ENCODE data around the gene DIPK1B.

DIPK1B gene

GRCh38 chr9:136743639-136744211, 31.4 kb downstream of the DIPK1B start:
- H3K27ac ChIP-seq (ENCODE audit: low read depth, low read length) = no peak overlapping the region
- H2AK5ac ChIP-seq (ENCODE audit: low read length) = no peak overlapping the region
- H3K4me3 ChIP-seq (ENCODE audit: low read depth, low read length) = no peak overlapping the region
- no peak overlapping the region for H4K12ac ChIP-seq (ENCODE audit: low read depth, low read length)
- H3K79me1 ChIP-seq (ENCODE audit: low read length) = no peaks in the 10 kb centered on the region
- no peak overlapping the region for H3K23ac ChIP-seq (ENCODE audit: low read length)
- no peak overlapping the region for H3K4me2 ChIP-seq (ENCODE audit: low read length)
- no peak for DNase-seq
- H3K9me3 ChIP-seq (ENCODE audit: insufficient read depth, low read depth, low read length) = no peaks in the 10 kb centered on the region
- no peak overlapping the region for H3K9ac ChIP-seq (ENCODE audit: low read length)
- H3K79me2 ChIP-seq (ENCODE audit: control insufficient read depth, insufficient read depth, low read length, poor library complexity) = no peaks in the 10 kb centered on the region
- H3K14ac ChIP-seq (ENCODE audit: low read length) = no peak overlapping the region
- no peak overlapping the region for H2BK120ac ChIP-seq (ENCODE audit: insufficient read depth, low read length, poor library complexity)
- no peak overlapping the region for H4K91ac ChIP-seq (ENCODE audit: low read depth, low read length)
- no peak overlapping the region for H2AFZ ChIP-seq (ENCODE audit: insufficient read depth, low read length, poor library complexity)
- no peaks in the 10 kb centered on the region for H3K36me3 ChIP-seq (ENCODE audit: control insufficient read depth in 1 of 2, insufficient read depth in 2 of 2, low read length in 2 of 2)
- no peak overlapping the region for H2BK5ac ChIP-seq (ENCODE audit: low read depth, low read length, poor library complexity)
- no peaks in the 10 kb centered on the region for H3K4me1 ChIP-seq (ENCODE audit: control insufficient read depth in 1 of 2, insufficient read depth in 2 of 2, low read length in 2 of 2)
- no peak overlapping the region for H3K18ac ChIP-seq (ENCODE audit: low read length)
- no peaks in the 10 kb centered on the region for H3K27me3 ChIP-seq (ENCODE audit: insufficient read depth, low read length)
- WGBS (ENCODE audit: extremely low coverage, insufficient coverage, insufficient read length) = no CpG with 5 or more reads among the region's 16 CpGs
- no peak overlapping the region for H2BK12ac ChIP-seq (ENCODE audit: low read length)
- H4K8ac ChIP-seq (ENCODE audit: low read depth, low read length) = no peak overlapping the region
- no peak overlapping the region for H3K4ac ChIP-seq (ENCODE audit: low read depth, low read length)

GRCh38 chr9:136744773-136745172, 32.4 kb downstream of the DIPK1B start:
- Histone ChIP-seq H3K9ac (ENCODE audit: low read length) (no peak overlapping the region), H3K4me2 (ENCODE audit: low read length) (no peak overlapping the region), H3K4me1 (ENCODE audit: control insufficient read depth in 1 of 2, insufficient read depth in 2 of 2, low read length in 2 of 2) (no peaks in the 10 kb centered on the region), H3K4ac (ENCODE audit: low read depth, low read length) (no peak overlapping the region), H2AFZ (ENCODE audit: insufficient read depth, low read length, poor library complexity) (no peak overlapping the region), H3K27me3 (ENCODE audit: insufficient read depth, low read length) (no peaks in the 10 kb centered on the region), H2BK5ac (ENCODE audit: low read depth, low read length, poor library complexity) (no peak overlapping the region), H2AK5ac (ENCODE audit: low read length) (no peak overlapping the region), H3K14ac (ENCODE audit: low read length) (no peak overlapping the region), H2BK120ac (ENCODE audit: insufficient read depth, low read length, poor library complexity) (no peak overlapping the region), H2BK12ac (ENCODE audit: low read length) (no peak overlapping the region), H4K8ac (ENCODE audit: low read depth, low read length) (no peak overlapping the region), H3K4me3 (ENCODE audit: low read depth, low read length) (no peak overlapping the region), H3K36me3 (ENCODE audit: control insufficient read depth in 1 of 2, insufficient read depth in 2 of 2, low read length in 2 of 2) (no peaks in the 10 kb centered on the region), H4K12ac (ENCODE audit: low read depth, low read length) (no peak overlapping the region), H3K23ac (ENCODE audit: low read length) (no peak overlapping the region), H3K27ac (ENCODE audit: low read depth, low read length) (no peak overlapping the region), H3K18ac (ENCODE audit: low read length) (no peak overlapping the region), H3K9me3 (ENCODE audit: insufficient read depth, low read depth, low read length) (no peaks in the 10 kb centered on the region), H3K79me1 (ENCODE audit: low read length) (no peaks in the 10 kb centered on the region), H3K79me2 (ENCODE audit: control insufficient read depth, insufficient read depth, low read length, poor library complexity) (no peaks in the 10 kb centered on the region), H4K91ac (ENCODE audit: low read depth, low read length) (no peak overlapping the region)
- no peak for DNase-seq
- no CpG with 5 or more reads among the region's 18 CpGs for WGBS (ENCODE audit: extremely low coverage, insufficient coverage, insufficient read length)

DNA sequence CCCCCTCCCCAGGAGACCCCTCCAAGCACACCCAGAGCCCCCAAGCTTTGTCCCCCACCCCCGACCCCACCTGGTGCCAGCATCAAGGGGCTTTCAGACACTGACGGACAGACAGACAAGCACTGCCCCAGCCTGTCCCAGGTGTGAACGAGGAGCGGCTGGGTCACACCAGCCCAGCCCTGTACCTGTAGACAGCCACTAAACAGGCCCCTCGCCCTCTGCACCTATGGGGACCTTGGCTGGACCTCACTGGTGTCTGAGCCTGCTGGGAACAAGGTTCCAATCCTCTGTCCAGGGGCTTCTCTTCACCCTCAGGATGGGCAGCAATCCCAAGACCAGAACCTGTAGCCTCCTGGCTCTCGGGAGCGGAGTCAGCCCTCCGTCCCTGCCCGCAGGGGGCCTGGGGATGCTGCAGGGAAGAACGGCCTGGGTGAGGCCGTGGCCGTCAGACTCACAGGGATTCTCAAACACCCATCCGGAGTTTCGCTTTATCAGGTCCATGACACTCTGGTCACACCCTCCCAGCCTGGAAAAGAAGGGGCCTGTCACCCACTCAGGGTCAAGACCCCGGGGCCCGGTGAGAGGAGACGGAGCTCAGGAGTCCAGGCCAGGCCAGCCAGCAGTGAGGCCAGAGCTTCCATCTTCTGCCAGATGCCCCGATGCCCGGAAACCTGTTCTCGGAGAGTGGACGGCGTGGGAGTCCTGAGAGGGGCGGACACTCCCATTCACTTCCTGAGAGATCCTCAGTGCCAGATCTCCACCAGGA, 33.2 kb downstream of the DIPK1B start:
- Histone ChIP-seq H3K9me3 (ENCODE audit: insufficient read depth, low read depth, low read length) (no peaks in the 10 kb centered on the region), H4K12ac (ENCODE audit: low read depth, low read length) (no peak overlapping the region), H3K9ac (ENCODE audit: low read length) (no peak overlapping the region), H3K27me3 (ENCODE audit: insufficient read depth, low read length) (no peaks in the 10 kb centered on the region), H2BK5ac (ENCODE audit: low read depth, low read length, poor library complexity) (no peak overlapping the region), H3K36me3 (ENCODE audit: control insufficient read depth in 1 of 2, insufficient read depth in 2 of 2, low read length in 2 of 2) (no peaks in the 10 kb centered on the region), H3K79me1 (ENCODE audit: low read length) (no peaks in the 10 kb centered on the region), H4K91ac (ENCODE audit: low read depth, low read length) (no peak overlapping the region), H3K4me3 (ENCODE audit: low read depth, low read length) (no peak overlapping the region), H3K18ac (ENCODE audit: low read length) (no peak overlapping the region), H4K8ac (ENCODE audit: low read depth, low read length) (no peak overlapping the region), H3K14ac (ENCODE audit: low read length) (no peak overlapping the region), H2BK12ac (ENCODE audit: low read length) (no peak overlapping the region), H3K23ac (ENCODE audit: low read length) (no peak overlapping the region), H3K27ac (ENCODE audit: low read depth, low read length) (no peak overlapping the region), H3K4me1 (ENCODE audit: control insufficient read depth in 1 of 2, insufficient read depth in 2 of 2, low read length in 2 of 2) (no peaks in the 10 kb centered on the region), H2AFZ (ENCODE audit: insufficient read depth, low read length, poor library complexity) (no peak overlapping the region), H3K79me2 (ENCODE audit: control insufficient read depth, insufficient read depth, low read length, poor library complexity) (no peaks in the 10 kb centered on the region), H2BK120ac (ENCODE audit: insufficient read depth, low read length, poor library complexity) (no peak overlapping the region), H3K4ac (ENCODE audit: low read depth, low read length) (no peak overlapping the region), H2AK5ac (ENCODE audit: low read length) (no peak overlapping the region), H3K4me2 (ENCODE audit: low read length) (no peak overlapping the region)
- DNase-seq = no peak
- whole genome bisulfite sequencing (ENCODE audit: extremely low coverage, insufficient coverage, insufficient read length) = no CpG with 5 or more reads among the region's 23 CpGs

DNA sequence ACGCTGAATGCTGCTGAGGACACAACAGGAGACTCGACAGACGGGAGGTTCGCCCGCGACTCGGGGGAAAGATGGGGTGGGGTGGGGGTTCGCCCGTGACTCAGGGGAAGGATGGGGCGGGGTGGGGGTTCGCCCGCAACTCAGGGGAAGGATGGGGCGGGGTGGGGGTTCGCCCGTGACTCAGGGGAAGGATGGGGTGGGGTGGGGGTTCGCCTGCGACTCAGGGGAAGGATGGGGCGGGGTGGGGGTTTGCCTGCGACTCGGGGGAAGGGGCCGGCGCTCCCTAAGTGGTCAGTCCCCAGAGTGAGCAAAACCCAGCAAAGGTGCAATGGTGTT, 33.8 kb downstream of the DIPK1B start:
- Histone ChIP-seq H4K8ac (ENCODE audit: low read depth, low read length) (no peak overlapping the region), H3K79me2 (ENCODE audit: control insufficient read depth, insufficient read depth, low read length, poor library complexity) (no peaks in the 10 kb centered on the region), H3K14ac (ENCODE audit: low read length) (no peak overlapping the region), H3K23ac (ENCODE audit: low read length) (no peak overlapping the region), H3K27me3 (ENCODE audit: insufficient read depth, low read length) (no peaks in the 10 kb centered on the region), H2AK5ac (ENCODE audit: low read length) (no peak overlapping the region), H2BK120ac (ENCODE audit: insufficient read depth, low read length, poor library complexity) (no peak overlapping the region), H3K9me3 (ENCODE audit: insufficient read depth, low read depth, low read length) (no peaks in the 10 kb centered on the region), H4K12ac (ENCODE audit: low read depth, low read length) (no peak overlapping the region), H4K91ac (ENCODE audit: low read depth, low read length) (no peak overlapping the region), H3K79me1 (ENCODE audit: low read length) (no peaks in the 10 kb centered on the region), H3K4me1 (ENCODE audit: control insufficient read depth in 1 of 2, insufficient read depth in 2 of 2, low read length in 2 of 2) (no peaks in the 10 kb centered on the region), H3K4me3 (ENCODE audit: low read depth, low read length) (no peak overlapping the region), H3K9ac (ENCODE audit: low read length) (no peak overlapping the region), H2BK12ac (ENCODE audit: low read length) (no peak overlapping the region), H3K36me3 (ENCODE audit: control insufficient read depth in 1 of 2, insufficient read depth in 2 of 2, low read length in 2 of 2) (no peaks in the 10 kb centered on the region), H2BK5ac (ENCODE audit: low read depth, low read length, poor library complexity) (no peak overlapping the region), H3K4ac (ENCODE audit: low read depth, low read length) (no peak overlapping the region), H2AFZ (ENCODE audit: insufficient read depth, low read length, poor library complexity) (no peak overlapping the region), H3K27ac (ENCODE audit: low read depth, low read length) (no peak overlapping the region), H3K4me2 (ENCODE audit: low read length) (no peak overlapping the region), H3K18ac (ENCODE audit: low read length) (no peak overlapping the region)
- no peak for DNase-seq
- no CpG with 5 or more reads among the region's 22 CpGs for WGBS (ENCODE audit: extremely low coverage, insufficient coverage, insufficient read length)

Measured in trophoblast cell (in vitro differentiated cells and primary cell).